HCT116 (cell line): ENCODE results near the gene MRPL20. TPM values are rescaled to one million over a fixed set of nuclear protein-coding genes. Genes with fewer than 3 reads are reported as not detected.

Source experiments
- ATAC-seq: fragments of 200-7000 bp; cut with Tn5 transposase; 2 replicates; pipeline ENCODE4 v1.9.1; 2020; ENCODE audit warnings: mild to moderate bottlenecking, moderate library complexity
- BruUV-seq: library from RNA; stranded (reverse); fragments of 400-500 nt; replicated peaks from 2 replicates; lab custom pipeline; 2021; lab: Mats Ljungman, UMichigan
- CTCF ChIA-PET: fragments of 300-600 bp; sonication (Branson Sonifier 250); formaldehyde crosslinking; loops from one replicate; lab custom pipeline; 2021; ENCODE audit warnings: antibody characterized with exemption; lab: Charles Lee
- POLR2A ChIA-PET: fragments of 300-600, 350-600 bp; sonication (Branson Sonifier 250); formaldehyde crosslinking; loops from one replicate; lab custom pipeline; 2021; ENCODE audit warnings: antibody characterized with exemption; lab: Charles Lee
- RAD21 ChIA-PET, 2 experiments: fragments of 300-600 bp; sonication (Branson Sonifier 250); formaldehyde crosslinking; loops; one replicate each; lab custom pipeline; 2023; ENCODE audit warnings: low total read pairs in 2 of 2; ENCODE audit not compliant: uncharacterized antibody in 2 of 2, unreplicated experiment in 2 of 2, low non-redundant PET in 1 of 2; lab: Charles Lee
- DNase-seq: peaks from one replicate; pipeline ENCODE4 v3.0.0-alpha.2; 2010; ENCODE audit warnings: low read depth, low spot score
- H2AFZ ChIP-seq: fragments of 200-600 bp; shearing (Covaris generic), sonication (generic); 2 replicates; pipeline ENCODE4 v1.6.1; 2017; ENCODE audit warnings: low read depth, mixed run types, mixed read lengths, antibody characterized with exemption, low read length; ENCODE audit not compliant: poor library complexity, severe bottlenecking
- H3K27ac ChIP-seq: 2 replicates; pipeline ENCODE4 v1.5.1; 2012; ENCODE audit warnings: low read depth, low read length
- H3K27me3 ChIP-seq: fragments of 200-600 bp; sonication (generic); 2 replicates; pipeline ENCODE4 v1.6.1; 2016; ENCODE audit warnings: mixed run types, low read length, mixed read lengths; ENCODE audit not compliant: insufficient read depth
- H3K36me3 ChIP-seq, 2 experiments: fragments of 200-500 bp in 1 of 2; fragments of 200-600 bp in 1 of 2; sonication (Bioruptor generic) in 1 of 2; sonication (generic) in 1 of 2; 2 replicates each; pipeline versions ENCODE4 v1.5.1 to v1.6.1; 2014 to 2016; ENCODE audit warnings: low read length in 2 of 2, inconsistent platforms in 1 of 2, mixed read lengths in 1 of 2, mixed run types in 1 of 2; ENCODE audit not compliant: insufficient read depth in 2 of 2, control insufficient read depth in 1 of 2
- H3K4me1 ChIP-seq, 2 experiments: fragments of 200-600 bp in 1 of 2; sonication (generic) in 1 of 2; 2 replicates each; pipeline versions ENCODE4 v1.5.1 to v1.6.1; 2012 to 2017; ENCODE audit warnings: low read length in 2 of 2, inconsistent platforms in 1 of 2, mild to moderate bottlenecking in 1 of 2, mixed read lengths in 1 of 2, mixed run types in 1 of 2, moderate library complexity in 1 of 2; ENCODE audit not compliant: insufficient read depth in 2 of 2, control insufficient read depth in 1 of 2
- H3K4me2 ChIP-seq: fragments of 200-600 bp; sonication (generic); 2 replicates; pipeline ENCODE4 v1.6.1; 2017; ENCODE audit warnings: mixed run types, low read length, mixed read lengths
- H3K4me3 ChIP-seq, 2 experiments: fragments of 200-600 bp in 1 of 2; sonication (generic) in 1 of 2; replicated peaks in 1 of 2; 2 replicates each; pipeline ENCODE4 v1.5.1; 2011 to 2016; ENCODE audit warnings: low read length in 2 of 2, control low read depth in 1 of 2, low read depth in 1 of 2, mild to moderate bottlenecking in 1 of 2, mixed read lengths in 1 of 2, mixed run types in 1 of 2
- H3K79me2 ChIP-seq: fragments of 200-600 bp; sonication (generic); 2 replicates; pipeline ENCODE4 v1.6.1; 2017; ENCODE audit warnings: mild to moderate bottlenecking, mixed run types, low read length, moderate library complexity, mixed read lengths; ENCODE audit not compliant: insufficient read depth
- H3K9ac ChIP-seq: fragments of 200-600 bp; sonication (generic); 2 replicates; pipeline ENCODE4 v1.6.1; 2016; ENCODE audit warnings: low read length, mixed read lengths
- H3K9me2 ChIP-seq: fragments of 200-600 bp; sonication (generic), shearing (Covaris generic); 2 replicates; pipeline ENCODE4 v1.6.1; 2017; ENCODE audit warnings: mixed run types, mild to moderate bottlenecking, moderate library complexity; ENCODE audit not compliant: insufficient read depth
- H3K9me3 ChIP-seq, 2 experiments: fragments of 200-500 bp in 1 of 2; fragments of 200-600 bp in 1 of 2; sonication (Bioruptor generic) in 1 of 2; sonication (generic) in 1 of 2; 2 replicates each; pipeline ENCODE4 v1.6.1; 2014 to 2017; ENCODE audit warnings: low read length in 2 of 2, mixed read lengths in 2 of 2, inconsistent platforms in 1 of 2, low read depth in 1 of 2, mild to moderate bottlenecking in 1 of 2, mixed run types in 1 of 2, moderate library complexity in 1 of 2; ENCODE audit not compliant: control insufficient read depth in 1 of 2, insufficient read depth in 1 of 2
- H4K20me1 ChIP-seq: fragments of 200-600 bp; sonication (generic), shearing (Covaris generic); 2 replicates; pipeline ENCODE4 v1.6.1; 2017; ENCODE audit warnings: mixed run types, mild to moderate bottlenecking, moderate library complexity; ENCODE audit not compliant: insufficient read depth
- EGR1 ChIP-seq: IDR thresholded peaks from 2 replicates; pipeline ENCODE4 v1.6.1; 2012; ENCODE audit warnings: low read depth
- EZH2phosphoT487 ChIP-seq: fragments of 200-600 bp; IDR thresholded peaks from 2 replicates; pipeline ENCODE4 v1.6.1; 2018; ENCODE audit warnings: antibody characterized with exemption, borderline replicate concordance
- JUND ChIP-seq: IDR thresholded peaks from 2 replicates; pipeline ENCODE4 v1.6.1; 2012
- RAD21 ChIP-seq: IDR thresholded peaks from 2 replicates; pipeline ENCODE4 v1.6.1; 2012; ENCODE audit warnings: low read depth, mild to moderate bottlenecking
- SRF ChIP-seq: IDR thresholded peaks from 2 replicates; pipeline ENCODE4 v1.6.1; 2012; ENCODE audit warnings: low read depth
- YY1 ChIP-seq: IDR thresholded peaks from 2 replicates; pipeline ENCODE4 v1.6.1; 2011; ENCODE audit warnings: low read length, low read depth, moderate library complexity, mild to moderate bottlenecking; ENCODE audit not compliant: insufficient replicate concordance; ENCODE audit errors: extremely low read depth
- ZNF274 ChIP-seq: fragments of 200-500 bp; sonication (Bioruptor generic); IDR thresholded peaks from 2 replicates; pipeline ENCODE4 v1.6.1; 2014; ENCODE audit warnings: mild to moderate bottlenecking, low read depth, low read length, inconsistent platforms
- intact Hi-C: fragments of 100-400 bp; cut with micrococcal nuclease; formaldehyde crosslinking; loops from 2 replicates; pipeline ENCODE4 v1.10.0; 2022
- total RNA-seq: library from RNA; stranded (reverse); gene quantifications from one replicate; pipeline ENCODE4 v1.2.1, GENCODE V29; 2021; ENCODE audit not compliant: unreplicated experiment
- TF ChIP-seq, protein P1 (sequence below): IDR thresholded peaks from 2 replicates; pipeline ENCODE4 v1.6.1; 2012
- TF ChIP-seq, protein P2 (sequence below), 3 experiments: fragments of 200-600 bp in 1 of 3; sonication (generic) in 1 of 3; IDR thresholded peaks in 2 of 3; conservative IDR thresholded peaks in 1 of 3; 2 replicates each; pipeline ENCODE4 v1.5.1; 2012 to 2017; ENCODE audit warnings: low read depth in 2 of 3, low read length in 2 of 3, antibody characterized with exemption in 1 of 3, borderline replicate concordance in 1 of 3, control low read depth in 1 of 3, mild to moderate bottlenecking in 1 of 3, mixed read lengths in 1 of 3, mixed run types in 1 of 3, moderate library complexity in 1 of 3; ENCODE audit not compliant: insufficient read depth in 1 of 3

MRPL20 gene
- total RNA-seq, 1 experiment from 2014 or later: 131 TPM

DNA sequence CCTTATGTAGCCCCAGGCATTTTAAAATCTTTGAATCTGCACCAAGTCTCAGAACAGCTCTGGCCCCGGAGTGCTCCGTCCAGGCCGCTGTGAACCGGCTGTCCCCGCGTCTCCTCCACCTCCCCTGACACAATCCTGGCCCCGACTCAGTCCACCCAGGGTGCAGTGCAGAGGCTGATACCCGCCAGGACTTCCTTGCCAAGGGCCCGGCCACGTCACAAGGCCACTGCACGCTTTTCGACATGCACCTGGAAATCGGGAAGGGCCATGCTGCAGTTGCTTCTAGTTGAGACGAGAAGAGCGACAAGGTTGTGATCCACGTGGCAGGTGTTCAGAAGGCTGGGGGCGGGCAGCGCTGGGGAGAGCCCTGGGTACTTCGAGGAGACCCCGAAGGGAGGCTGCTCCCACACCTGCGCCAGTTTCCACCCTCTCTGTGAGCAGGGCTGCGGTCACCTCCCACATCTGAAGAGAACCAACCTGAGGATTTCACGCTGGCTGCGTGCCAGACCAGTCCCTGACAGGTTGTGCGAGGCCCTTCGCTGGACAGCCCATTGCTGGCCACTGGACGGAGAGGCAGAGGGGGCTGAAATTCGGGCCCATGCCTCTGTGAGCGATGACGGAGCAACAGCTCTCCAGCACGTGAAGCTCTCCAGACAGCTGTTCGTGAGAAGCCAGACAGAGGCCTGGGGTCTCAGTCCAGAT lies 35.1 kb upstream of the MRPL20 start (continued):
- TF ChIP-seq SRF: no peak
- no peak for TF ChIP-seq EZH2phosphoT487
- no peak for TF ChIP-seq YY1
- no peak for TF ChIP-seq EGR1
- TF ChIP-seq, protein P1, sequence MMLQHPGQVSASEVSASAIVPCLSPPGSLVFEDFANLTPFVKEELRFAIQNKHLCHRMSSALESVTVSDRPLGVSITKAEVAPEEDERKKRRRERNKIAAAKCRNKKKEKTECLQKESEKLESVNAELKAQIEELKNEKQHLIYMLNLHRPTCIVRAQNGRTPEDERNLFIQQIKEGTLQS: no peak
- no peak for TF ChIP-seq ZNF274
- TF ChIP-seq RAD21: no peak

DNA sequence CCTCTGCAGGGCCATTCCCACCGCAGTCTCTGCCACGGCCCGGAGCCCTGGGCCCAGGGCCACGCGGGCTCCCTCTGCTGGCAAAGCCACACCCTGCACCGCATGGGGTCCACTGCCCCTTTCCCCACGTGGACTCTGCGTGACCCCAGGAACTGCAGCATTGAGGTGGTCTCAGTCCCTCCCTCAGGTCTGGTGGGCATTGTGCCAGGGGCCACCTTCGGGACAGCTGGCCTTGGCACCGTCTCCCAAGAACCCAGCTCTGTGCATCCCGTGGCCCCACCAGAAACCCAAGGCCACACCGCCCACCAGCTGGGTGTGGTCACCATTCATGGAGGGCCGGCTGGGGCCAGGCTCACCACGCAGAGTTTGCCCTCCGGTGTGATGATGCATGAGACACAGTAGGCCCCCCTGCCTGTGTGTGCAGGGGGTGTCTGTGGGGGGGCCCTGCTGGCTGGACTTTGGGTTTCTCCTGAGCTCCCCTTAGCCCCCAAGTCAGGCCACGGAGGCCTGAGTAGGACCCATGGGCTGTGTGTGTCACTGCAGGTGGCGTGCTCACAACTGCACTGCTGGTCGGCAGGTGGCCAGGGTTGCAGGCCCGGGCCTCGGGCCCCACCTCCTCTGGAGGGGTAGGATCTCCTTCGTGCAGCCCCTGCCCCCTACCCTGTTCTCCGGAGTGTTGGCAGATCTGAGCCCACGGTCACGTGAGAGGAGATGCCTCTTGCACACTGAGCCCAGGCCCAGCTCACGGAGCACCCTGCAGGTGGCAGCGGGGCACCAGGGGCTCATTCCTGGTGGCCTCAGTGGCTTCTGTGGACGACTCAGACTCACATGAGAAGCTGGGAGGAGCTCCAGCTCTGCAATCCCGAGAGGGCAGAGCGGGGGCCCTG lies 34.2 kb upstream of the MRPL20 start:
- H3K27ac ChIP-seq: peak overlapping the region; percentile 52; the same call in 1 of the 2 replicates
- peaks cover 14 to 25% of the 10 kb centered on the region in 2 experiments for H3K4me1 ChIP-seq
- peak overlapping the region; percentile 47 for H3K9ac ChIP-seq
- no peaks in the 10 kb centered on the region for H4K20me1 ChIP-seq
- peak overlapping the region; percentile 62 for H3K4me2 ChIP-seq
- no TSS peak for BruUV-seq
- ChIA-PET RAD21 (no interaction called here), CTCF (interaction anchor here (0.8 to 2.9 kb wide), 8 partner anchors 12 to 70 kb away, joined by 3 to 10 read pairs (median 4); partner anchors contain the start of gene CCNL2), POLR2A (interaction anchor here (0.6 kb wide), 1 partner anchor 372 kb away, joined by 7 read pairs; no protein-coding TSS in a partner anchor)
- no peaks in the 10 kb centered on the region for H3K27me3 ChIP-seq
- intact Hi-C loops: loop anchor here (2.0 kb wide), 1 partner anchor 38 kb away; no protein-coding TSS in a partner anchor
- no peak overlapping the region for H2AFZ ChIP-seq
- ATAC-seq: peak; percentile 85
- H3K36me3 ChIP-seq: no peaks in the 10 kb centered on the region
- no peak for DNase-seq
- TF ChIP-seq JUND: no peak
- TF ChIP-seq, protein P2, sequence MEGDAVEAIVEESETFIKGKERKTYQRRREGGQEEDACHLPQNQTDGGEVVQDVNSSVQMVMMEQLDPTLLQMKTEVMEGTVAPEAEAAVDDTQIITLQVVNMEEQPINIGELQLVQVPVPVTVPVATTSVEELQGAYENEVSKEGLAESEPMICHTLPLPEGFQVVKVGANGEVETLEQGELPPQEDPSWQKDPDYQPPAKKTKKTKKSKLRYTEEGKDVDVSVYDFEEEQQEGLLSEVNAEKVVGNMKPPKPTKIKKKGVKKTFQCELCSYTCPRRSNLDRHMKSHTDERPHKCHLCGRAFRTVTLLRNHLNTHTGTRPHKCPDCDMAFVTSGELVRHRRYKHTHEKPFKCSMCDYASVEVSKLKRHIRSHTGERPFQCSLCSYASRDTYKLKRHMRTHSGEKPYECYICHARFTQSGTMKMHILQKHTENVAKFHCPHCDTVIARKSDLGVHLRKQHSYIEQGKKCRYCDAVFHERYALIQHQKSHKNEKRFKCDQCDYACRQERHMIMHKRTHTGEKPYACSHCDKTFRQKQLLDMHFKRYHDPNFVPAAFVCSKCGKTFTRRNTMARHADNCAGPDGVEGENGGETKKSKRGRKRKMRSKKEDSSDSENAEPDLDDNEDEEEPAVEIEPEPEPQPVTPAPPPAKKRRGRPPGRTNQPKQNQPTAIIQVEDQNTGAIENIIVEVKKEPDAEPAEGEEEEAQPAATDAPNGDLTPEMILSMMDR (IDR thresholded peaks at IDR 0.05 in 2 of 3, conservative IDR thresholded peaks at IDR 0.05 in 1 of 3; ENCODE audit: borderline replicate concordance in 1 of 3, insufficient read depth in 1 of 3, low read depth in 2 of 3, low read length in 2 of 3): peak in 2 of 3 experiments; percentile 90 to 93; a peak in 4 of 6 replicates
- peaks cover 20% of the 10 kb centered on the region; the same call in 1 of the 2 replicates for H3K79me2 ChIP-seq
- H3K4me3 ChIP-seq: 0 out of 4 replicates have a peak overlapping the region, but pooled peaks of 1 of the 2 experiments have one; percentile 13
- H3K9me3 ChIP-seq: no peaks in the 10 kb centered on the region
- H3K9me2 ChIP-seq: no peaks in the 10 kb centered on the region
